ENCODE data around the gene HNF4A. TPM values are rescaled to one million over a fixed set of nuclear protein-coding genes. Genes with fewer than 3 reads are reported as not detected.

Gene HNF4A
- total RNA-seq, 6 experiments from 2014 or later: 101 to 255 (median 157) TPM

DNA sequence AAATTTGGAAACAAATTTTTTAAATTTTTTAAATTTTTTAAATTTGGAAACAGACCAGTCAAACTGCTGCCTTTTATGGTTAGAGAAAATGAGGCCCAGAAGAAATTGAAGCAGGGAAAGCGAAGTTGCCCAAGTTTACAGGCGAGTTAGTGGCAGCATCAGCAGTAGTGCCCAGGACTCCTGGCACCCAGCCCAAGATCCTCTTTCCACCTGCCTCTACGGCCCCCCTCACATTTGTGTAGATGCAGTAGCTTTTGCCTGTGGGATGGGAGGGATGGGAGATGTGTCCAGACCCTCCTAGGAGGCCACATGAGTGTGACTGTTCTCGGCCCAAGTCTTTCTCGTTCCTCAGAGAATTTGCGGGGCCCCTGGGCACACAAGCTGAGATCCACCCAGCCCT is 49.8 kb downstream of the HNF4A start:
- TF ChIP-seq, protein P1, sequence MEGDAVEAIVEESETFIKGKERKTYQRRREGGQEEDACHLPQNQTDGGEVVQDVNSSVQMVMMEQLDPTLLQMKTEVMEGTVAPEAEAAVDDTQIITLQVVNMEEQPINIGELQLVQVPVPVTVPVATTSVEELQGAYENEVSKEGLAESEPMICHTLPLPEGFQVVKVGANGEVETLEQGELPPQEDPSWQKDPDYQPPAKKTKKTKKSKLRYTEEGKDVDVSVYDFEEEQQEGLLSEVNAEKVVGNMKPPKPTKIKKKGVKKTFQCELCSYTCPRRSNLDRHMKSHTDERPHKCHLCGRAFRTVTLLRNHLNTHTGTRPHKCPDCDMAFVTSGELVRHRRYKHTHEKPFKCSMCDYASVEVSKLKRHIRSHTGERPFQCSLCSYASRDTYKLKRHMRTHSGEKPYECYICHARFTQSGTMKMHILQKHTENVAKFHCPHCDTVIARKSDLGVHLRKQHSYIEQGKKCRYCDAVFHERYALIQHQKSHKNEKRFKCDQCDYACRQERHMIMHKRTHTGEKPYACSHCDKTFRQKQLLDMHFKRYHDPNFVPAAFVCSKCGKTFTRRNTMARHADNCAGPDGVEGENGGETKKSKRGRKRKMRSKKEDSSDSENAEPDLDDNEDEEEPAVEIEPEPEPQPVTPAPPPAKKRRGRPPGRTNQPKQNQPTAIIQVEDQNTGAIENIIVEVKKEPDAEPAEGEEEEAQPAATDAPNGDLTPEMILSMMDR (IDR thresholded peaks at IDR 0.05): no peak
- no peak for TF ChIP-seq POLR2A (IDR thresholded peaks at IDR 0.05)
- peaks cover 0 to 59% (median 16%) of the 10 kb centered on the region in 4 donors for H3K4me1 ChIP-seq
- DNase-seq (no peak), ATAC-seq (no peak)
- H3K27me3 ChIP-seq: no peaks in the 10 kb centered on the region
- H3K4me3 ChIP-seq: no peak overlapping the region
- intact Hi-C loops (cut with DNase I): loop anchor here in 1 of 2 donors (10.0 kb wide), 1 partner anchor 50 kb away; no protein-coding TSS in a partner anchor
- no peaks in the 10 kb centered on the region for H3K9me3 ChIP-seq
- H3K27ac ChIP-seq: peak overlapping the region in 1 of 3 donors; percentile 5
- peaks cover 0 to 54% (median 24%) of the 10 kb centered on the region in 4 donors for H3K36me3 ChIP-seq
- 42% methylated on average over 4 of the region's 6 CpGs for WGBS (ENCODE audit: insufficient coverage, low coverage, low lambda C conversion rate, missing lambda C conversion rate)

DNA sequence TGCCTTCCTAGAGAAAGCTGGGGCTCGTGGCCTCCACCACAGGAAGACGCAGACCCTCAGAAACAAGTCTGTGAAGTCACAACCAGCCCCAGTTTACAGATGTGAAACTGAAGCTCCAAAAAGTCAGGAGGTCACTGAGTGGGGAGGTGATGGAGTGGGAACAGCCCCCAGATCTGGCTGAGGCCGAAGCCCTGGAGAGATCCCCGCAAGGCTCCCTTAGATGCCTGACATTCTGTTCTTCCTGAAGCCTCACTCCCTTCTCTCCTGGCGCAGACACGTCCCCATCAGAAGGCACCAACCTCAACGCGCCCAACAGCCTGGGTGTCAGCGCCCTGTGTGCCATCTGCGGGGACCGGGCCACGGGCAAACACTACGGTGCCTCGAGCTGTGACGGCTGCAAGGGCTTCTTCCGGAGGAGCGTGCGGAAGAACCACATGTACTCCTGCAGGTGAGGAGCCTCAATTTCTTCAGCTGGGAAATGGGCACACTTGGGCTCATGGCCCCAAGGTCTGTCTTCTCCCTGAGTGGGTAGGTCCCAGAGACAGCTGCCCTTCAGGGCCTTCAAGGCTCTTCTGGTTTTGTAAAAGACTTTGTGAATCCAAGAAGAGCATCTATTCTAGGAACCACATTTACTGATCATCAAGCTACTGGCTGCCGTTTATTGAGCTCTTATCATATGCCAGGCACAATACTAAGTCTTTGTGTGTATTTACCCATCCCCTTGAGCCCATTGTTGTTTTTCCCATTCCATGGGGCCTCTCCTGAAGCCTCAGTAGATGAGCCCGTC is 50.5 kb downstream of the HNF4A start:
- H3K36me3 ChIP-seq: peaks cover 0 to 54% (median 26%) of the 10 kb centered on the region in 4 donors
- no peak for TF ChIP-seq POLR2A (IDR thresholded peaks at IDR 0.05)
- TF ChIP-seq, protein P1 (IDR thresholded peaks at IDR 0.05): no peak
- peak overlapping the region in 2 of 3 donors; percentile 36 to 37 for H3K27ac ChIP-seq
- intact Hi-C loops (cut with DNase I): loop anchor here in 1 of 2 donors (10.0 kb wide), 1 partner anchor 49 kb away; no protein-coding TSS in a partner anchor
- no peaks in the 10 kb centered on the region for H3K27me3 ChIP-seq
- no peak for DNase-seq
- no peak for ATAC-seq
- peaks cover 0 to 62% (median 19%) of the 10 kb centered on the region in 4 donors for H3K4me1 ChIP-seq
- 39% methylated on average over 4 of the region's 20 CpGs for WGBS (ENCODE audit: insufficient coverage, low coverage, low lambda C conversion rate, missing lambda C conversion rate)
- no peaks in the 10 kb centered on the region for H3K9me3 ChIP-seq
- peak overlapping the region in 1 of 3 donors; percentile 1 for H3K4me3 ChIP-seq

DNA sequence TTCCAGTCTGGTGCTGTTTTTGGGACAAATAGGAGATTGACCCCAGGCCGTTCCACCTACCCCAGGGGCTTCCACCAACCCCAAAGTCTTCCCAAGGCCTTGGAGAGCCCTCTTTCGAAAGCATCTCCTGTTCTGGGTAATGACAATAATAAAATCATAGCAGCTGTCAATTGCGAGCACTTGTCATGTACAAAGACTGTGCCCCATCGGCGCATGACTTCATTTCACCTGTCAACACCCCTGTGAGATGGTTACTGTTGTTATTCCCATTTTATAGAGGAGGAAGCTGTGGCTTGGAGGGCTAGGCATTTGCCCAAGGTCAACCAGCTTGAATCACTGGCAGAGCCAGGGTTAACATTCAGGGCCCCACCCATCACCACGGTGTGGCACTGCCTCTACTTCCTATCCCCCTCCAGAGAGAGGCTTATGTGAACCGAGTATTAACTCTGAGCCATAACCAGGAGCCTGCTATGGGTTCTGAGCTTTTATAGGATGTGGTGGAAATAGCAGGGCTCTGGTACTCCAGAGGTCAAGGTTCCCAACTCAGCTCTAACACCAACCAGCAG is 51.2 kb downstream of the HNF4A start:
- H3K27ac ChIP-seq: peak overlapping the region in 2 of 3 donors; percentile 36 to 37
- H3K9me3 ChIP-seq: no peaks in the 10 kb centered on the region
- no peak overlapping the region for H3K4me3 ChIP-seq
- TF ChIP-seq POLR2A (IDR thresholded peaks at IDR 0.05): no peak
- TF ChIP-seq, protein P1 (IDR thresholded peaks at IDR 0.05): no peak
- WGBS (ENCODE audit: insufficient coverage, low coverage, low lambda C conversion rate, missing lambda C conversion rate): 67% methylated on average over 7 of the region's 7 CpGs
- intact Hi-C loops (cut with DNase I): loop anchor here in 1 of 2 donors (10.0 kb wide), 1 partner anchor 48 kb away; no protein-coding TSS in a partner anchor
- no peaks in the 10 kb centered on the region for H3K27me3 ChIP-seq
- H3K36me3 ChIP-seq: peaks cover 0 to 54% (median 26%) of the 10 kb centered on the region in 4 donors
- DNase-seq (peak in 1 of 3 donors; percentile 22), ATAC-seq (no peak)
- H3K4me1 ChIP-seq: peaks cover 0 to 67% (median 22%) of the 10 kb centered on the region in 4 donors

DNA sequence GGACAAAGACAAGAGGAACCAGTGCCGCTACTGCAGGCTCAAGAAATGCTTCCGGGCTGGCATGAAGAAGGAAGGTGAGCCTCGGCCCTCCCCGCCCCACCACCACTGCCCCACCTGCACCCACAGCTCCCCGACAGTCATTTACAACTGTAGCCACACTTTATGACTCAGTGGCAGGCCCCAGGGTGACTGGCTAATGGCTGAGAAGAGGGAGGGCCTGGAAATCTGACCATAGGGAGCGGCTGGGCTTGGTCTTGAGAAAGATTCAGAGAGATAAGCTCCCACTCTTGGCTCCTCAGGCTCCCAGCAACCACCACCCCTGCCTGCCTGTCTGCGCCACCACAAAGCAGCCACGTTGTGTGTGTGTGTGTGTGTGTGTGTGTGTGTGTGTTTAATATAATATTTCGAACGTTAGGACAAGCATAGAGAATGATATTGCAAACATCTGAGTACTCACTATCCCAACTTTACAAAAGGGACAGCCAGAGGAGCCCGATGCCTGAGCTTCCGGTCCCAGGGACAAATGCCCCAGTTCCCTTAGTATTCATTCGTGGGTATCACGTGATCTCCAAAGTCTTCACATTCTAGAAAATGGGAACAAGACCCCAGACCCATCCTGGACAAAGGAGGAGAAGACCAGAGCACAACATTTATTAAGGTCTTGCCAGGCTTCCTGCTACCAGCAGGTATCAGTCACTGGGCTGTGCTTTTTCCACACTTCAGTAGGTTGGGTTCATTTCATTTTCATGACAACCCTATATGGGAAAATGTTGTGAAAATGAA is 52.1 kb downstream of the HNF4A start:
- peaks cover 0 to 76% (median 26%) of the 10 kb centered on the region in 4 donors for H3K4me1 ChIP-seq
- H3K27ac ChIP-seq: peak overlapping the region in 1 of 3 donors; percentile 93
- no peaks in the 10 kb centered on the region for H3K27me3 ChIP-seq
- H3K9me3 ChIP-seq: no peaks in the 10 kb centered on the region
- ATAC-seq: no peak
- WGBS (ENCODE audit: insufficient coverage, low coverage, low lambda C conversion rate, missing lambda C conversion rate): 14% methylated on average over 4 of the region's 14 CpGs
- intact Hi-C loops (cut with DNase I): loop anchor here in 1 of 2 donors (10.0 kb wide), 1 partner anchor 47 kb away; no protein-coding TSS in a partner anchor
- peak in 1 of 3 donors; percentile 46 for DNase-seq
- TF ChIP-seq POLR2A (IDR thresholded peaks at IDR 0.05): no peak
- TF ChIP-seq, protein P1 (IDR thresholded peaks at IDR 0.05): no peak
- no peak overlapping the region for H3K4me3 ChIP-seq
- peaks cover 0 to 51% (median 26%) of the 10 kb centered on the region in 4 donors for H3K36me3 ChIP-seq
